A172 (cell line): ENCODE results near the gene OR14A2. TPM values are rescaled to one million over a fixed set of nuclear protein-coding genes. Genes with fewer than 3 reads are reported as not detected.

ENCODE experiments used
- total RNA-seq: library from RNA; depleted of rRNA; stranded (reverse); fragments of >200 nt; shearing (Covaris generic); gene quantifications from 2 replicates; pipeline ENCODE4 v1.2.3, GENCODE V29; 2014; rRNA removed

Gene OR14A2
- total RNA-seq, 1 experiment from 2014 or later, result not detected

Other genes with a start within 250 kb of the OR14A2 start
- not detected in 2 replicates for gene OR2C3, start 211.7 kb downstream of the OR14A2 start, total RNA-seq
- 0.10 TPM in 1 of 2 replicates, not detected in the other for gene GCSAML, start 199.0 kb downstream of the OR14A2 start, total RNA-seq
- gene OR2G2, start 159.8 kb downstream of the OR14A2 start, total RNA-seq, result not detected in 2 replicates
- gene OR2G3, start 142.6 kb downstream of the OR14A2 start, total RNA-seq, result not detected in 2 replicates
- gene OR13G1, start 68.4 kb downstream of the OR14A2 start, total RNA-seq, result not detected in 2 replicates
- gene OR6F1, start 31.5 kb downstream of the OR14A2 start, total RNA-seq, result not detected in 2 replicates
- not detected in 2 replicates for gene OR14K1, start 9.5 kb downstream of the OR14A2 start, total RNA-seq
- gene OR1C1, start 12.4 kb upstream of the OR14A2 start, total RNA-seq, result not detected in 2 replicates
- gene OR14A16, start 76.0 kb upstream of the OR14A2 start, total RNA-seq, result not detected in 2 replicates
- gene OR11L1, start 93.8 kb upstream of the OR14A2 start, total RNA-seq, result not detected in 2 replicates
- gene TRIM58, start 109.0 kb upstream of the OR14A2 start, total RNA-seq, result not detected in 2 replicates
- not detected in 2 replicates for gene OR2W3, start 147.4 kb upstream of the OR14A2 start, total RNA-seq
- not detected in 2 replicates for gene OR2T8, start 172.1 kb upstream of the OR14A2 start, total RNA-seq
- gene OR2AJ1, start 176.7 kb upstream of the OR14A2 start, total RNA-seq, result not detected in 2 replicates
- not detected in 2 replicates for gene OR2L8, start 200.7 kb upstream of the OR14A2 start, total RNA-seq
- gene OR2AK2, start 217.1 kb upstream of the OR14A2 start, total RNA-seq, result not detected in 2 replicates